ENCODE measurements around the gene EPSTI1. TPM values are rescaled to one million over a fixed set of nuclear protein-coding genes. Genes with fewer than 3 reads are reported as not detected.

EPSTI1 gene
- total RNA-seq, 1 donor from 2014 or later, result 5.6 TPM

- Histone ChIP-seq H3K36me3 (ENCODE audit: control insufficient read depth, insufficient read depth, low read length) (no peaks in the 10 kb centered on the region), H3K27me3 (ENCODE audit: control insufficient read depth, insufficient read depth, low read length) (no peaks in the 10 kb centered on the region), H3K4me3 (ENCODE audit: low read depth, low read length) (no peak overlapping the region)
- DNase-seq (ENCODE audit: low read depth), result no peak
- no peak for TF ChIP-seq CTCF (IDR thresholded peaks at IDR 0.05; ENCODE audit: insufficient read depth, low read length, poor library complexity, severe bottlenecking)
These were observed 45.1 kb downstream of the EPSTI1 start for GRCh38 chr13:42946927-42947326.

GRCh38 chr13:42929886-42930535 lies 62.0 kb downstream of the EPSTI1 start:
- H3K4me3 ChIP-seq (ENCODE audit: low read depth, low read length), result no peak overlapping the region
- H3K27me3 ChIP-seq (ENCODE audit: control insufficient read depth, insufficient read depth, low read length), result no peaks in the 10 kb centered on the region
- no peaks in the 10 kb centered on the region for H3K36me3 ChIP-seq (ENCODE audit: control insufficient read depth, insufficient read depth, low read length)
- no peak for DNase-seq (ENCODE audit: low read depth)
- TF ChIP-seq CTCF (IDR thresholded peaks at IDR 0.05; ENCODE audit: insufficient read depth, low read length, poor library complexity, severe bottlenecking), result no peak

- Histone ChIP-seq H3K4me3 (ENCODE audit: low read depth, low read length) (no peak overlapping the region), H3K36me3 (ENCODE audit: control insufficient read depth, insufficient read depth, low read length) (no peaks in the 10 kb centered on the region), H3K27me3 (ENCODE audit: control insufficient read depth, insufficient read depth, low read length) (no peaks in the 10 kb centered on the region)
- TF ChIP-seq CTCF (IDR thresholded peaks at IDR 0.05; ENCODE audit: insufficient read depth, low read length, poor library complexity, severe bottlenecking), result no peak
- DNase-seq (ENCODE audit: low read depth), result no peak
These were observed 65.5 kb downstream of the EPSTI1 start for GRCh38 chr13:42926555-42926954.

- TF ChIP-seq CTCF (IDR thresholded peaks at IDR 0.05; ENCODE audit: insufficient read depth, low read length, poor library complexity, severe bottlenecking), result no peak
- DNase-seq (ENCODE audit: low read depth), result no peak
- no peaks in the 10 kb centered on the region for H3K36me3 ChIP-seq (ENCODE audit: control insufficient read depth, insufficient read depth, low read length)
- no peaks in the 10 kb centered on the region for H3K27me3 ChIP-seq (ENCODE audit: control insufficient read depth, insufficient read depth, low read length)
- no peak overlapping the region for H3K4me3 ChIP-seq (ENCODE audit: low read depth, low read length)
These were observed 66.0 kb downstream of the EPSTI1 start for GRCh38 chr13:42926043-42926442.

- no peaks in the 10 kb centered on the region for H3K27me3 ChIP-seq (ENCODE audit: control insufficient read depth, insufficient read depth, low read length)
- DNase-seq (ENCODE audit: low read depth), result no peak
- TF ChIP-seq CTCF (IDR thresholded peaks at IDR 0.05; ENCODE audit: insufficient read depth, low read length, poor library complexity, severe bottlenecking), result no peak
- no peaks in the 10 kb centered on the region for H3K36me3 ChIP-seq (ENCODE audit: control insufficient read depth, insufficient read depth, low read length)
- no peak overlapping the region for H3K4me3 ChIP-seq (ENCODE audit: low read depth, low read length)
These were observed 66.4 kb downstream of the EPSTI1 start for GRCh38 chr13:42925626-42926025.

GRCh38 chr13:42924344-42924743 lies 67.7 kb downstream of the EPSTI1 start:
- Histone ChIP-seq H3K36me3 (ENCODE audit: control insufficient read depth, insufficient read depth, low read length) (no peaks in the 10 kb centered on the region), H3K27me3 (ENCODE audit: control insufficient read depth, insufficient read depth, low read length) (no peaks in the 10 kb centered on the region), H3K4me3 (ENCODE audit: low read depth, low read length) (no peak overlapping the region)
- no peak for TF ChIP-seq CTCF (IDR thresholded peaks at IDR 0.05; ENCODE audit: insufficient read depth, low read length, poor library complexity, severe bottlenecking)
- no peak for DNase-seq (ENCODE audit: low read depth)

Measured in kidney epithelial cell (primary cell).